Natural killer cell (primary cell): Measurements from ENCODE around the gene GNG4. TPM values are rescaled to one million over a fixed set of nuclear protein-coding genes. Genes with fewer than 3 reads are reported as not detected.

Experiments used
- ATAC-seq, 3 donors: fragments of 150-1000 bp in 2 of 3; fragments of 200-7000 bp in 1 of 3; cut with Tn5 transposase; 1 replicate in 1 of 3; 2 replicates in 2 of 3; pipeline ENCODE4 v1.10.0; 2021; ENCODE audit warnings: mild to moderate bottlenecking in 2 of 3, moderate library complexity in 2 of 3
- DNase-seq, 2 donors: peaks; one replicate each; pipeline versions ENCODE4 v3.0.0 to v3.0.0-alpha.2; 2013 to 2021; ENCODE audit warnings: mixed read lengths in 1 of 2
- H3K27ac ChIP-seq: one replicate; pipeline ENCODE4 v1.5.1; 2013; ENCODE audit warnings: mild to moderate bottlenecking, low read length
- H3K27me3 ChIP-seq: one replicate; pipeline ENCODE4 v1.6.1; 2013; ENCODE audit warnings: low read length; ENCODE audit not compliant: control insufficient read depth, insufficient read depth
- H3K36me3 ChIP-seq: one replicate; pipeline ENCODE4 v1.6.1; 2013; ENCODE audit warnings: low read length; ENCODE audit not compliant: control insufficient read depth, insufficient read depth
- H3K4me1 ChIP-seq: one replicate; pipeline ENCODE4 v1.6.1; 2013; ENCODE audit warnings: low read length; ENCODE audit not compliant: control insufficient read depth, insufficient read depth
- H3K4me3 ChIP-seq: one replicate; pipeline ENCODE4 v1.5.1; 2013; ENCODE audit warnings: low read length
- H3K9me3 ChIP-seq: one replicate; pipeline ENCODE4 v1.6.1; 2013; ENCODE audit warnings: low read length; ENCODE audit not compliant: control insufficient read depth, insufficient read depth
- H3K27ac Mint-ChIP-seq, 2 donors: one replicate each; pipeline ENCODE4 v1.8.0; 2022; ENCODE audit warnings: mild to moderate bottlenecking in 2 of 2, mixed read lengths in 2 of 2, moderate library complexity in 1 of 2
- H3K27me3 Mint-ChIP-seq, 2 donors: one replicate each; pipeline ENCODE4 v1.8.0; 2022; ENCODE audit warnings: low read depth in 2 of 2, mixed read lengths in 2 of 2
- H3K36me3 Mint-ChIP-seq: one replicate; pipeline ENCODE4 v1.8.0; 2022; ENCODE audit warnings: mixed read lengths
- H3K4me1 Mint-ChIP-seq, 2 donors: one replicate each; pipeline ENCODE4 v1.8.0; 2022; ENCODE audit warnings: mixed read lengths in 2 of 2
- H3K4me3 Mint-ChIP-seq: one replicate; pipeline ENCODE4 v1.8.0; 2022; ENCODE audit warnings: mild to moderate bottlenecking, moderate library complexity, mixed read lengths
- H3K9me3 Mint-ChIP-seq, 2 donors: one replicate each; pipeline ENCODE4 v1.8.0; 2022; ENCODE audit warnings: mixed read lengths in 2 of 2
- WGBS: methylation state at CpG from one replicate; pipeline ENCODE4 v1.1.7; 2013; ENCODE audit warnings: missing lambda C conversion rate; ENCODE audit not compliant: insufficient coverage; 5-methylcytosine and 5-hydroxymethylcytosine counted together
- intact Hi-C: fragments of 100-400 bp; cut with micrococcal nuclease; formaldehyde crosslinking; loops from one replicate; pipeline ENCODE4 v1.14.2; 2022
- total RNA-seq, 4 donors: library from RNA; stranded (reverse); fragments of 120-200 nt in 1 of 4; gene quantifications; one replicate each; pipeline versions ENCODE4 v1.2.3 to v1.2.4, GENCODE V29; 2013 to 2022
- TF ChIP-seq, protein P1 (sequence below): fragments of 200-600 bp; IDR thresholded peaks from one replicate; pipeline ENCODE4 v1.8.0; 2022; ENCODE audit warnings: antibody characterized with exemption

The GNG4 gene
- total RNA-seq, 3 donors from 2014 or later (not counting 1 experiment from before 2014, with no cell fraction given), result 0.07 to 0.12 TPM; not detected in 1

DNA sequence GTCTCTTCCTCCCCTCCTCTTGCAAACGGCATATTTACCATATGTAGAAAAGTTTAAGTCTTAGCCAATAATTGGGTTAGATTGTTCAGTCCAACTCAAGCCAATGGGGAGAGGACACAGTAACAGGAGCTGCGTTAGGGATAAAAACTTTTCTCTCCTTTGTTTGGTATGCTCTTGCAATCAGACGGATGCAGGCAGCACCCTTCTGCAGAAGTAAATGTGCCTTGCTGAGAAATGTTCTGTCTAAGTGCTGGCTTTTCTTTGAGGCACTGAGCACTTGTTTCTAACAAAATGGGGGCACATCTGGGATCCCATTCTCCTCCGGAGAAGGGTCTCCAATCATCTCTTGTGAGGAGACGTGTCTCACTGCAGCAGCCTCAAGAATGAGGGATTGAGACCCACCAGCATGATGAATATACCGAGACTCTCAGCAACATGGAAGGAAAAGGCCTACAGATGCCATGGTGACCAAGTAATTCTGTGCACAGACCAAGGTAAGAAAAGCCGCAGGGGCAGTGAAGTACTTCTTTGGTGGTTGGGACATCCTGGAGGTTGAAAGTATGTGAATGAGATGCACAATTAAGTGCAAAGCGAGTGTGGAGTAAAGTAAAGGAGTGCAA is 20.7 kb upstream of the GNG4 start:
- TF ChIP-seq, protein P1, sequence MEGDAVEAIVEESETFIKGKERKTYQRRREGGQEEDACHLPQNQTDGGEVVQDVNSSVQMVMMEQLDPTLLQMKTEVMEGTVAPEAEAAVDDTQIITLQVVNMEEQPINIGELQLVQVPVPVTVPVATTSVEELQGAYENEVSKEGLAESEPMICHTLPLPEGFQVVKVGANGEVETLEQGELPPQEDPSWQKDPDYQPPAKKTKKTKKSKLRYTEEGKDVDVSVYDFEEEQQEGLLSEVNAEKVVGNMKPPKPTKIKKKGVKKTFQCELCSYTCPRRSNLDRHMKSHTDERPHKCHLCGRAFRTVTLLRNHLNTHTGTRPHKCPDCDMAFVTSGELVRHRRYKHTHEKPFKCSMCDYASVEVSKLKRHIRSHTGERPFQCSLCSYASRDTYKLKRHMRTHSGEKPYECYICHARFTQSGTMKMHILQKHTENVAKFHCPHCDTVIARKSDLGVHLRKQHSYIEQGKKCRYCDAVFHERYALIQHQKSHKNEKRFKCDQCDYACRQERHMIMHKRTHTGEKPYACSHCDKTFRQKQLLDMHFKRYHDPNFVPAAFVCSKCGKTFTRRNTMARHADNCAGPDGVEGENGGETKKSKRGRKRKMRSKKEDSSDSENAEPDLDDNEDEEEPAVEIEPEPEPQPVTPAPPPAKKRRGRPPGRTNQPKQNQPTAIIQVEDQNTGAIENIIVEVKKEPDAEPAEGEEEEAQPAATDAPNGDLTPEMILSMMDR, result no peak
- Mint-ChIP-seq H3K4me3 (no peak overlapping the region), H3K27me3 (no peaks in the 10 kb centered on the region), H3K4me1 (no peaks in the 10 kb centered on the region), H3K9me3 (peaks cover 11 to 23% of the 10 kb centered on the region in 2 donors), H3K27ac (no peak overlapping the region), H3K36me3 (peaks cover 55% of the 10 kb centered on the region)
- Histone ChIP-seq H3K27me3 (no peaks in the 10 kb centered on the region), H3K9me3 (peaks cover 26% of the 10 kb centered on the region), H3K27ac (no peak overlapping the region), H3K4me1 (no peaks in the 10 kb centered on the region), H3K4me3 (no peak overlapping the region), H3K36me3 (peaks cover 62% of the 10 kb centered on the region)
- no peak for DNase-seq
- intact Hi-C loops, result no loop called here
- no peak for ATAC-seq
- WGBS, result 94% methylated on average over 8 of the region's 8 CpGs

DNA sequence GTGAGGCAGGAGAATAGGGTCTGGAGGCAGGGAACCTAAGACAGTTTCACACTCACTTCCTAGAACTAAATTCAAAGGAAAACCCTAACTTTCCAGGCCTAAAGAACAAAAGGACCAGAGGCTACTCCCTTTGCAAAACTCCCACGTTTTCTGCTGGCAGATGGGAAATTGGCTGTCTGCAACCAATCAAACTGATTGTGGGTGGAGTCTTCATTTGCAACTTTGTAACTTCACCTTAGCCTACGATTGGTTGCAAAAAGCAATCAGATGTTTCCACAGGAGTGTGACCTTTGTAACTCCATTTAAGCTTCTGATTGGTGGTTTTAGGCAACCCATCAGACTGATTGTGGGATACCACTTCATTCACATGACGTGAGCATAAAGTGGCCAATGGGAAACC is 19.7 kb upstream of the GNG4 start:
- no peaks in the 10 kb centered on the region for H3K4me1 Mint-ChIP-seq
- H3K27ac Mint-ChIP-seq, result no peak overlapping the region
- H3K36me3 ChIP-seq, result peaks cover 57% of the 10 kb centered on the region
- TF ChIP-seq, protein P1, result no peak
- H3K4me3 ChIP-seq, result no peak overlapping the region
- H3K9me3 Mint-ChIP-seq, result peaks cover 11 to 21% of the 10 kb centered on the region in 2 donors
- ATAC-seq (no peak), DNase-seq (no peak)
- H3K36me3 Mint-ChIP-seq, result peaks cover 47% of the 10 kb centered on the region
- H3K27ac ChIP-seq, result no peak overlapping the region
- H3K9me3 ChIP-seq, result peaks cover 25% of the 10 kb centered on the region
- 98% methylated on average over 3 of the region's 3 CpGs for WGBS
- intact Hi-C loops, result no loop called here
- H3K4me1 ChIP-seq, result no peaks in the 10 kb centered on the region
- no peak overlapping the region for H3K4me3 Mint-ChIP-seq
- H3K27me3 ChIP-seq, result no peaks in the 10 kb centered on the region
- no peaks in the 10 kb centered on the region for H3K27me3 Mint-ChIP-seq

- peaks cover 37% of the 10 kb centered on the region for H3K36me3 ChIP-seq
- ATAC-seq (no peak), DNase-seq (no peak)
- no peak overlapping the region for H3K4me3 Mint-ChIP-seq
- H3K27ac ChIP-seq, result no peak overlapping the region
- H3K27ac Mint-ChIP-seq, result no peak overlapping the region
- TF ChIP-seq, protein P1, result no peak
- H3K4me3 ChIP-seq, result no peak overlapping the region
- H3K4me1 ChIP-seq, result no peaks in the 10 kb centered on the region
- WGBS, result 100% methylated on average over 1 of the region's 4 CpGs
- intact Hi-C loops, result no loop called here
- H3K27me3 Mint-ChIP-seq, result no peaks in the 10 kb centered on the region
- H3K9me3 ChIP-seq, result no peaks in the 10 kb centered on the region
- no peaks in the 10 kb centered on the region for H3K27me3 ChIP-seq
- H3K4me1 Mint-ChIP-seq, result no peaks in the 10 kb centered on the region
- H3K36me3 Mint-ChIP-seq, result peaks cover 9% of the 10 kb centered on the region
- no peaks in the 10 kb centered on the region for H3K9me3 Mint-ChIP-seq
Measured at GRCh38 chr1:235663628-235664027, 14.0 kb upstream of the GNG4 start.

DNA sequence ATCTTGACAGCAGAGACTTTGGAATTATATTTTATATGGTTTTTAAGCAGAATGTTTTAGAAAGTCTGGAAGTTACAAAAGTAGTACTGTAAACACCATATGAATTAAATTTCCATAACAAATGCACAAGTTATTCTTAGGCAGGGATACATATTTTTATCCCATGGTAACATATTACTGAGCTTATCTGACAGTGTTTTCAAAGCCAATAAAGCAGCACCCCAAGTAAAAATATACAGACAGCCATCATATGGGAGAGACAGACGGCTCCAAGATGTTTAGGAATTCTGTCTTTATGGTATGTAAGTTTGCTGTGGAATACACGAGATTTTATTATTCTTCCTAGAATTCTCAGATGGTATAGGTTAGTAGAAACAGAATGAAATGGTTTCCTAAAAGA is 12.0 kb upstream of the GNG4 start:
- no peak overlapping the region for H3K27ac ChIP-seq
- no peak for ATAC-seq
- Mint-ChIP-seq H3K36me3 (peaks cover 9% of the 10 kb centered on the region), H3K27me3 (no peaks in the 10 kb centered on the region), H3K27ac (no peak overlapping the region), H3K9me3 (no peaks in the 10 kb centered on the region), H3K4me1 (no peaks in the 10 kb centered on the region), H3K4me3 (no peak overlapping the region)
- TF ChIP-seq, protein P1, result no peak
- WGBS, result 100% methylated on average over 1 of the region's 2 CpGs
- no peak for DNase-seq
- no peak overlapping the region for H3K4me3 ChIP-seq
- no peaks in the 10 kb centered on the region for H3K9me3 ChIP-seq
- intact Hi-C loops, result no loop called here
- H3K27me3 ChIP-seq, result no peaks in the 10 kb centered on the region
- peaks cover 36% of the 10 kb centered on the region for H3K36me3 ChIP-seq
- H3K4me1 ChIP-seq, result no peaks in the 10 kb centered on the region
